ENCODE data around the gene KIF9.

The KIF9 gene, protein sequence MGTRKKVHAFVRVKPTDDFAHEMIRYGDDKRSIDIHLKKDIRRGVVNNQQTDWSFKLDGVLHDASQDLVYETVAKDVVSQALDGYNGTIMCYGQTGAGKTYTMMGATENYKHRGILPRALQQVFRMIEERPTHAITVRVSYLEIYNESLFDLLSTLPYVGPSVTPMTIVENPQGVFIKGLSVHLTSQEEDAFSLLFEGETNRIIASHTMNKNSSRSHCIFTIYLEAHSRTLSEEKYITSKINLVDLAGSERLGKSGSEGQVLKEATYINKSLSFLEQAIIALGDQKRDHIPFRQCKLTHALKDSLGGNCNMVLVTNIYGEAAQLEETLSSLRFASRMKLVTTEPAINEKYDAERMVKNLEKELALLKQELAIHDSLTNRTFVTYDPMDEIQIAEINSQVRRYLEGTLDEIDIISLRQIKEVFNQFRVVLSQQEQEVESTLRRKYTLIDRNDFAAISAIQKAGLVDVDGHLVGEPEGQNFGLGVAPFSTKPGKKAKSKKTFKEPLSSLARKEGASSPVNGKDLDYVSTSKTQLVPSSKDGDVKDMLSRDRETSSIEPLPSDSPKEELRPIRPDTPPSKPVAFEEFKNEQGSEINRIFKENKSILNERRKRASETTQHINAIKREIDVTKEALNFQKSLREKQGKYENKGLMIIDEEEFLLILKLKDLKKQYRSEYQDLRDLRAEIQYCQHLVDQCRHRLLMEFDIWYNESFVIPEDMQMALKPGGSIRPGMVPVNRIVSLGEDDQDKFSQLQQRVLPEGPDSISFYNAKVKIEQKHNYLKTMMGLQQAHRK

DNA sequence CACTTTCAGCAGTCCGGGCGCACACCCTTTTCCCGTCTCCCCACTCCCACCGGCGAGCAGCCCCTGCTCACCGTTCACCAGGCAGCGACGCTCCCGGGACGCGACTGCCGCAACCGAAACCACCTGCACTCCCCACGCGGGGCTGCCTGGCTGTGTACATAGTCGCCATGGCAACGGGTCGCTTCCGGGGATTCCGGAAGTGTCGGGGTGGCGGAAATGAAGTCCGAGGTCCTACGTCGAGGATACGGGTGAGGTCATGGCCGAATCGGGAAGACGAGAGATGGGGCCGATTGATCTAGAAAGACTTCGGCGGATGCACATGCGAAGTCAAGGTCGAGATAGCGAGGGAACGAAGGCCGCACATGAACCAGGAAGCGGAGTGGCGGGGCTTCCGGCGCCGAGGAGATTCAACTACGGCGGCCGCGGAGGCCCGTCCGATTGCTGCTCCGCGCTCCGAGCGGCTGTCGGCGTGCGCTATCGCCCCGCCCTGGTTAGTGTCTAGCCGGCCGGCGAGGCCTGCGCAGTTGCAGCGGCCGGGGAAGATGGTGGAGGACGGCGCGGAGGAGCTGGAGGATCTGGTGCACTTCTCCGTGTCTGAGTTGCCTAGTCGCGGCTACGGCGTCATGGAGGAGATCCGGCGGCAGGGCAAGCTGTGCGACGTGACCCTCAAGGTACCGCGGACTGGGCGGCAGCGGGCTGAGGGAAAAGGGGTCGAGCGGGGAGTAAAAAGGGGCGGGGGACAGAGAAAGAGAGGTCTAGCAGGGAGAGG is at the start of gene KIF9, which contains the start of gene KLHL18:
TSS of gene KIF9 (minus strand) at position 376 of the 769 bp plus-strand sequence. CDS start 5,425 bp downstream, outside the sequence.
TSS of gene KLHL18 (plus strand) at position 521 of the 769 bp plus-strand sequence. CDS start at position 543, 22 bp downstream.
- DNase-seq = peak; percentile 94 to 95
- intact Hi-C loops (cut with DNase I; ENCODE audit: low total_unique reads) = loop anchor here (10.0 kb wide), 1 partner anchor 278 kb away; no protein-coding TSS in a partner anchor
- Histone ChIP-seq H3K36me3 (peaks cover 0 to 4% (median 0%) of the 10 kb centered on the region in 3 donors), H3K27ac (peak within 1 kb of the TSS; percentile 77 to 89), H3K9me3 (no peaks in the 10 kb centered on the region), H3K4me3 (peak within 1 kb of the TSS; percentile 68 to 77), H3K27me3 (no peaks in the 10 kb centered on the region), H3K4me1 (peaks cover 7 to 41% (median 35%) of the 10 kb centered on the region in 4 donors)
- TF ChIP-seq, protein P1, sequence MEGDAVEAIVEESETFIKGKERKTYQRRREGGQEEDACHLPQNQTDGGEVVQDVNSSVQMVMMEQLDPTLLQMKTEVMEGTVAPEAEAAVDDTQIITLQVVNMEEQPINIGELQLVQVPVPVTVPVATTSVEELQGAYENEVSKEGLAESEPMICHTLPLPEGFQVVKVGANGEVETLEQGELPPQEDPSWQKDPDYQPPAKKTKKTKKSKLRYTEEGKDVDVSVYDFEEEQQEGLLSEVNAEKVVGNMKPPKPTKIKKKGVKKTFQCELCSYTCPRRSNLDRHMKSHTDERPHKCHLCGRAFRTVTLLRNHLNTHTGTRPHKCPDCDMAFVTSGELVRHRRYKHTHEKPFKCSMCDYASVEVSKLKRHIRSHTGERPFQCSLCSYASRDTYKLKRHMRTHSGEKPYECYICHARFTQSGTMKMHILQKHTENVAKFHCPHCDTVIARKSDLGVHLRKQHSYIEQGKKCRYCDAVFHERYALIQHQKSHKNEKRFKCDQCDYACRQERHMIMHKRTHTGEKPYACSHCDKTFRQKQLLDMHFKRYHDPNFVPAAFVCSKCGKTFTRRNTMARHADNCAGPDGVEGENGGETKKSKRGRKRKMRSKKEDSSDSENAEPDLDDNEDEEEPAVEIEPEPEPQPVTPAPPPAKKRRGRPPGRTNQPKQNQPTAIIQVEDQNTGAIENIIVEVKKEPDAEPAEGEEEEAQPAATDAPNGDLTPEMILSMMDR (IDR thresholded peaks at IDR 0.05) = peak in 1 of 2 experiments; percentile 4

DNA sequence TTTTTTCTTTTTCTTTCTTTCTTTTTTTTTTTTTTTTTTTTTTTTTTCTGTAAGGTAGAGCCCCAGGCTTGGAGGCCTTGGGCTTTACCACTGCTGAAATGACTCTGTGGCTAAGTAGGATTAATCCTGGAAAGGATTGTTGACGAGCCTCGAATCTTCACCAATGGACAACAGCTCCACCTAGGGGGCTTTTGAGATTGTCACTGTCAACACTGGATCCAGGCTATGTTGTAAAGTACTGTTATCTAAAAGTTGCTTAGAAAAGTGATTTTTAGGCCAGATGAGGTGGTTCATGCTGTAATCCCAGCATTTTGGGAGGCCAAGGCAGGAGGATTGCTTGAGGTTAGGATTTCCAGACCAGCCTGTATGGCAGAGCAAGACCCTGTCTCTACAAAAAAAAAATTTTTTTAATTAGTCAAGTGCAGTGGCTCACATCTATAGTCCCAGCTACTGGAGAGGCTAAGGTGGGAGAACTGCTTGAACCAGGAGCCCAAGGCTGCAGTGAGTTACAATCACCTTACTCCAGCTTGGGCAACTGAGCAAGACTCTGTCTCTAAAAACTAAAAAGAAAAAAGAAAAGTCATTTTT is 41.8 kb upstream of the KIF9 start:
- Histone ChIP-seq H3K4me3 (no peak overlapping the region), H3K36me3 (peaks cover 29 to 78% (median 54%) of the 10 kb centered on the region in 3 donors), H3K27ac (no peak overlapping the region), H3K4me1 (no peaks in the 10 kb centered on the region), H3K27me3 (no peaks in the 10 kb centered on the region), H3K9me3 (no peaks in the 10 kb centered on the region)
- TF ChIP-seq, protein P1 (IDR thresholded peaks at IDR 0.05) = peak; percentile 60 to 64
- DNase-seq = peak in 1 of 2 donors; percentile 53
- intact Hi-C loops (cut with DNase I; ENCODE audit: low total_unique reads) = loop anchor here (10.0 kb wide), 1 partner anchor 400 kb away; no protein-coding TSS in a partner anchor

DNA sequence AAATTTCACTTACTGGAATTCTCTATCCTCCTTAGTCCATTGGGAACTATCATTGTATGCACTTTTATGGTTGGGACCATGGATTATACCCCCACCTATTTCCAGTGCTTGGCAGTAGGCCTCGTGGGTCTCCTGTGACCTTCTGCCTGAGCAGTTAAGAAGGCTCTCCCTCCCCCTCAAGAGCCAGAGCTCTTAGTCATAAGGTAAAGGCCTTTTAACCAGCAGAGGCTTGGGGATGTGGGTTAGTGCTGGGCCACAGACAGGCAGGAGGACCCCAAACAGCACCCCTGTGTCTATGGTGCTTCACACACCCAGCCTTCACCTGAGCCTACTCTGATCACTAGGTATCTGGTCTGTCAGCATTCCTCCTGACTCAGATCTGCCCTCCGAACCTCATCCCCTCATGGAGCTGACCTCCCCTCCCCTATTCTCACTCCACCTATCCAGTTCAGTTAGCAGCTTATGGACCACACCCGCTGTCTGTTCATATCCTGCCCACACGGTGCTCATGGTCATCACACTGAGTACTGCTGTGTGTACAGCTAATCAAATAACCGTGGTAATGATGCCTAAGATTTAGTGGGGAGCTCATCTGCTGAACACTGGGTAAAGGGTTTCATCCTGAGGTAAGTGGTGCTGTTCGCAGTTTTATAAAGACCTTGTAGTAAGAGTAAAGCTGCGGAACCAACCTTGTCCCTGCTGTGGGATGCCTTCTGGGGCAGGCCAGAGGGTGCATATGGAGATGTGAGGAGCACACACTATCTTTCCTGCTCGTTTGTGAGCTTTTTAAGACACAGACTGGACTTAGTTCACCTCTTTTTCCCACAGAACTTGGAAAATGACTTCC is 41.1 kb upstream of the KIF9 start:
- Histone ChIP-seq H3K4me3 (no peak overlapping the region), H3K4me1 (peaks cover 0 to 6% (median 3%) of the 10 kb centered on the region in 4 donors), H3K36me3 (peaks cover 29 to 74% (median 51%) of the 10 kb centered on the region in 3 donors), H3K27ac (no peak overlapping the region), H3K9me3 (no peaks in the 10 kb centered on the region), H3K27me3 (no peaks in the 10 kb centered on the region)
- DNase-seq = no peak
- TF ChIP-seq, protein P1 (IDR thresholded peaks at IDR 0.05) = no peak
- intact Hi-C loops (cut with DNase I; ENCODE audit: low total_unique reads) = loop anchor here (10.0 kb wide), 1 partner anchor 399 kb away; no protein-coding TSS in a partner anchor

DNA sequence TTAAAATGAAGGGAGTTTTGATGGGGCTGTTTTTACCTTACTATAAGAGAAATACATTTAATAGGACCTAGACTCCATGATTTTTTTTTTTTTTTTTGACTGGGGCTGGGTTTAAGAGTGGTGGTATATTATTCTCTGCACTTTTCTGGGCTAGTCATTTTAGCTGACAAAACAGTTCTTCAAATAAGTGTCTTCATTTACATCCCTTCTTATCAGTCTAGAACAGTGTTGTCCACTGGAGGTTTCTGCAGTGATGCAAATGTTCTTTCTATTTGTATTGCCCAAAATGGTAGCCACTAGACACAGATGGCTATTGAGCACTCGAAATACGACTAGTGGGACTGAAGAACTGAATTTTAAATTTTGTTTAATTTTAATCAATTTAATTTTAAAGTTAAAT is 37.4 kb upstream of the KIF9 start:
- no peak for DNase-seq
- intact Hi-C loops (cut with DNase I; ENCODE audit: low total_unique reads) = loop anchor here (10.0 kb wide), 1 partner anchor 395 kb away; no protein-coding TSS in a partner anchor
- no peak overlapping the region for H3K27ac ChIP-seq

More for the DNA sequence above, 37.4 kb upstream of the KIF9 start:
- Histone ChIP-seq H3K4me3 (no peak overlapping the region), H3K27me3 (no peaks in the 10 kb centered on the region), H3K4me1 (peaks cover 0 to 12% (median 8%) of the 10 kb centered on the region in 4 donors), H3K36me3 (peaks cover 25 to 51% (median 36%) of the 10 kb centered on the region in 3 donors), H3K9me3 (no peaks in the 10 kb centered on the region)
- TF ChIP-seq, protein P1 (IDR thresholded peaks at IDR 0.05) = no peak

Data from tibial artery (tissue), 4 donors.